Measurements from ENCODE around the gene ATP8B4. TPM values are rescaled to one million over a fixed set of nuclear protein-coding genes. Genes with fewer than 3 reads are reported as not detected.

Gene ATP8B4
- total and polyA plus RNA-seq, 3 donors from 2014 or later = 2.4 to 6.1 (median 2.5) TPM

- WGBS, 2 donors = 40 to 61% methylated on average over 3 of the region's 3 CpGs
- DNase-seq = no peak
- Histone ChIP-seq H3K27me3 (no peaks in the 10 kb centered on the region), H3K9me3 (no peaks in the 10 kb centered on the region), H3K4me3 (no peak overlapping the region), H3K4me1 (peaks cover 6% of the 10 kb centered on the region), H3K27ac (no peak overlapping the region), H3K36me3 (ENCODE audit: low read depth, missing control alignments) (no peaks in the 10 kb centered on the region)
- TF ChIP-seq POLR2A (IDR thresholded peaks at IDR 0.05) = no peak
- no peak for TF ChIP-seq CTCF (IDR thresholded peaks at IDR 0.05)
- intact Hi-C loops (cut with DNase I; ENCODE audit: low total_unique reads) = no loop called here
Measured at GRCh38 chr15:49986326-49986725, 132.7 kb downstream of the ATP8B4 start.

GRCh38 chr15:49985463-49985862, 133.6 kb downstream of the ATP8B4 start:
- Histone ChIP-seq H3K27ac (no peak overlapping the region), H3K4me3 (no peak overlapping the region), H3K27me3 (no peaks in the 10 kb centered on the region), H3K4me1 (peaks cover 6% of the 10 kb centered on the region), H3K36me3 (ENCODE audit: low read depth, missing control alignments) (no peaks in the 10 kb centered on the region), H3K9me3 (no peaks in the 10 kb centered on the region)
- no peak for TF ChIP-seq CTCF (IDR thresholded peaks at IDR 0.05)
- no peak for TF ChIP-seq POLR2A (IDR thresholded peaks at IDR 0.05)
- 29 to 31% methylated on average over 4 of the region's 4 CpGs for WGBS, 2 donors
- intact Hi-C loops (cut with DNase I; ENCODE audit: low total_unique reads) = no loop called here
- no peak for DNase-seq

GRCh38 chr15:49984436-49984835, 134.6 kb downstream of the ATP8B4 start:
- Histone ChIP-seq H3K27me3 (no peaks in the 10 kb centered on the region), H3K4me3 (no peak overlapping the region), H3K27ac (no peak overlapping the region), H3K4me1 (peaks cover 6% of the 10 kb centered on the region), H3K9me3 (no peaks in the 10 kb centered on the region), H3K36me3 (ENCODE audit: low read depth, missing control alignments) (no peaks in the 10 kb centered on the region)
- intact Hi-C loops (cut with DNase I; ENCODE audit: low total_unique reads) = no loop called here
- TF ChIP-seq POLR2A (IDR thresholded peaks at IDR 0.05) (no peak), CTCF (IDR thresholded peaks at IDR 0.05) (no peak)
- no peak for DNase-seq
- 61 to 70% methylated on average over 2 of the region's 2 CpGs for WGBS, 2 donors

- DNase-seq = no peak
- 84% methylated on average over 3 of the region's 3 CpGs for WGBS, 2 donors
Measured at GRCh38 chr15:49982584-49982983, 136.4 kb downstream of the ATP8B4 start.

More at GRCh38 chr15:49982584-49982983, 136.4 kb downstream of the ATP8B4 start:
- Histone ChIP-seq H3K4me1 (peaks cover 6% of the 10 kb centered on the region), H3K27ac (no peak overlapping the region), H3K27me3 (no peaks in the 10 kb centered on the region), H3K9me3 (no peaks in the 10 kb centered on the region), H3K36me3 (ENCODE audit: low read depth, missing control alignments) (no peaks in the 10 kb centered on the region), H3K4me3 (no peak overlapping the region)
- no peak for TF ChIP-seq POLR2A (IDR thresholded peaks at IDR 0.05)
- no peak for TF ChIP-seq CTCF (IDR thresholded peaks at IDR 0.05)
- intact Hi-C loops (cut with DNase I; ENCODE audit: low total_unique reads) = no loop called here

Data from testis (tissue), 3 donors.